ENCODE results near the gene CHEK2. TPM values are rescaled to one million over a fixed set of nuclear protein-coding genes. Genes with fewer than 3 reads are reported as not detected.
"Not testable (repeated sequence)": the region's sequence is repeated elsewhere in the genome, so short reads cannot be mapped to it uniquely, and the experiment has no call there.

The CHEK2 gene
- total RNA-seq, 1 donor from 2014 or later = 10.6 TPM

GRCh38 chr22:28766628-28767027 is 25.0 kb upstream of the CHEK2 start:
- intact Hi-C loops (cut with DNase I) = no loop called here
- no peaks in the 10 kb centered on the region for H3K4me1 ChIP-seq
- no peaks in the 10 kb centered on the region for H3K27me3 ChIP-seq
- no peaks in the 10 kb centered on the region for H3K9me3 ChIP-seq
- H3K4me3 ChIP-seq = no peak overlapping the region
- no peaks in the 10 kb centered on the region for H3K36me3 ChIP-seq
- DNase-seq (ENCODE audit: extremely low spot score in 2 of 2) = no peak
- TF ChIP-seq POLR2A (IDR thresholded peaks at IDR 0.05) = no peak
- TF ChIP-seq CTCF (IDR thresholded peaks at IDR 0.05) = no peak
- no peak for TF ChIP-seq POLR2AphosphoS5 (IDR thresholded peaks at IDR 0.05; ENCODE audit: insufficient read depth in 1 of 2, low read depth in 1 of 2)
- no peak overlapping the region for H3K27ac ChIP-seq

- intact Hi-C loops (cut with DNase I) = not testable (repeated sequence)
Measured at GRCh38 chr22:28762000-28762399, 20.4 kb upstream of the CHEK2 start.

GRCh38 chr22:28761449-28761755 is 19.8 kb upstream of the CHEK2 start:
- DNase-seq (ENCODE audit: extremely low spot score in 2 of 2) = no peak
- no peak for TF ChIP-seq POLR2A (IDR thresholded peaks at IDR 0.05)
- TF ChIP-seq CTCF (IDR thresholded peaks at IDR 0.05) = no peak
- no peak for TF ChIP-seq POLR2AphosphoS5 (IDR thresholded peaks at IDR 0.05; ENCODE audit: insufficient read depth in 1 of 2, low read depth in 1 of 2)
- intact Hi-C loops (cut with DNase I) = no loop called here

More at GRCh38 chr22:28762000-28762399, 20.4 kb upstream of the CHEK2 start:
- H3K4me1 ChIP-seq; H3K36me3 ChIP-seq; H3K4me3 ChIP-seq; DNase-seq (ENCODE audit: extremely low spot score in 2 of 2); H3K9me3 ChIP-seq; H3K27ac ChIP-seq; H3K27me3 ChIP-seq: not testable (repeated sequence)

GRCh38 chr22:28759861-28760560 is 18.4 kb upstream of the CHEK2 start:
- Histone ChIP-seq H3K9me3 (no peaks in the 10 kb centered on the region), H3K36me3 (no peaks in the 10 kb centered on the region), H3K4me1 (no peaks in the 10 kb centered on the region), H3K4me3 (no peak overlapping the region), H3K27ac (no peak overlapping the region), H3K27me3 (no peaks in the 10 kb centered on the region)
- TF ChIP-seq POLR2A (IDR thresholded peaks at IDR 0.05) = no peak
- TF ChIP-seq POLR2AphosphoS5 (IDR thresholded peaks at IDR 0.05; ENCODE audit: insufficient read depth in 1 of 2, low read depth in 1 of 2) = no peak
- TF ChIP-seq CTCF (IDR thresholded peaks at IDR 0.05) = no peak
- intact Hi-C loops (cut with DNase I) = no loop called here
- no peak for DNase-seq (ENCODE audit: extremely low spot score in 2 of 2)

More at GRCh38 chr22:28761449-28761755, 19.8 kb upstream of the CHEK2 start:
- Histone ChIP-seq H3K4me3 (no peak overlapping the region), H3K27me3 (no peaks in the 10 kb centered on the region), H3K4me1 (no peaks in the 10 kb centered on the region), H3K27ac (no peak overlapping the region), H3K36me3 (no peaks in the 10 kb centered on the region), H3K9me3 (no peaks in the 10 kb centered on the region)

GRCh38 chr22:28754512-28754911 is 12.9 kb upstream of the CHEK2 start:
- H3K4me3 ChIP-seq; H3K9me3 ChIP-seq; H3K27me3 ChIP-seq; intact Hi-C loops (cut with DNase I); H3K27ac ChIP-seq; H3K36me3 ChIP-seq; H3K4me1 ChIP-seq; DNase-seq (ENCODE audit: extremely low spot score in 2 of 2): not testable (repeated sequence)

- intact Hi-C loops (cut with DNase I) = no loop called here
- Histone ChIP-seq H3K9me3 (no peaks in the 10 kb centered on the region), H3K27me3 (no peaks in the 10 kb centered on the region), H3K36me3 (peaks cover 0 to 17% of the 10 kb centered on the region in 2 donors), H3K4me3 (no peak overlapping the region), H3K4me1 (no peaks in the 10 kb centered on the region), H3K27ac (no peak overlapping the region)
- DNase-seq (ENCODE audit: extremely low spot score in 2 of 2) = no peak
- TF ChIP-seq POLR2AphosphoS5 (IDR thresholded peaks at IDR 0.05; ENCODE audit: insufficient read depth in 1 of 2, low read depth in 1 of 2) (no peak), CTCF (IDR thresholded peaks at IDR 0.05) (no peak)
Measured at GRCh38 chr22:28750471-28750881, 8.9 kb upstream of the CHEK2 start.

Data from vagina (tissue), 2 donors.